ENCODE results near the gene ZIC1. TPM values are rescaled to one million over a fixed set of nuclear protein-coding genes. Genes with fewer than 3 reads are reported as not detected.
A peak's percentile ranks its signal among the peaks of the same experiment; 100 is the strongest.

ZIC1 gene
- total RNA-seq, 1 experiment from 2014 or later = 0.36 TPM

GRCh38 chr3:147411815-147412241 is 2.7 kb downstream of the ZIC1 start:
- in situ Hi-C loops (cut with HindIII; ENCODE audit: low pct_unique_long_range_greater_than_20kb, low sequenced_read_pairs) (no loop called here), intact Hi-C loops (cut with micrococcal nuclease; ENCODE audit: unreplicated experiment) (no loop called here)
- Histone ChIP-seq H3K9me3 (ENCODE audit: control insufficient read depth, insufficient read depth, low read depth, low read length) (no peaks in the 10 kb centered on the region), H3K36me3 (ENCODE audit: control insufficient read depth, insufficient read depth, low read length) (no peaks in the 10 kb centered on the region), H3K27ac (ENCODE audit: low read length) (no peak overlapping the region), H3K27me3 (ENCODE audit: control insufficient read depth, insufficient read depth, low read length) (no peaks in the 10 kb centered on the region; the same call in none of the 2 replicates), H3K4me3 (ENCODE audit: low read depth in 2 of 2, low read length in 2 of 2) (no peak overlapping the region), H3K4me1 (ENCODE audit: control insufficient read depth, insufficient read depth, low read length) (no peaks in the 10 kb centered on the region)
- ChIA-PET POLR2A (interaction anchor here (0.7 kb wide), 1 partner anchor 113 kb away, joined by 7 read pairs; no protein-coding TSS in a partner anchor), CTCF (interaction anchor here (0.6 kb wide), 1 partner anchor 33 kb away, joined by 4 read pairs; no protein-coding TSS in a partner anchor)
- DNase-seq (ENCODE audit: low read depth, low spot score) (no peak), ATAC-seq (no peak)
- TF ChIP-seq, protein P1, sequence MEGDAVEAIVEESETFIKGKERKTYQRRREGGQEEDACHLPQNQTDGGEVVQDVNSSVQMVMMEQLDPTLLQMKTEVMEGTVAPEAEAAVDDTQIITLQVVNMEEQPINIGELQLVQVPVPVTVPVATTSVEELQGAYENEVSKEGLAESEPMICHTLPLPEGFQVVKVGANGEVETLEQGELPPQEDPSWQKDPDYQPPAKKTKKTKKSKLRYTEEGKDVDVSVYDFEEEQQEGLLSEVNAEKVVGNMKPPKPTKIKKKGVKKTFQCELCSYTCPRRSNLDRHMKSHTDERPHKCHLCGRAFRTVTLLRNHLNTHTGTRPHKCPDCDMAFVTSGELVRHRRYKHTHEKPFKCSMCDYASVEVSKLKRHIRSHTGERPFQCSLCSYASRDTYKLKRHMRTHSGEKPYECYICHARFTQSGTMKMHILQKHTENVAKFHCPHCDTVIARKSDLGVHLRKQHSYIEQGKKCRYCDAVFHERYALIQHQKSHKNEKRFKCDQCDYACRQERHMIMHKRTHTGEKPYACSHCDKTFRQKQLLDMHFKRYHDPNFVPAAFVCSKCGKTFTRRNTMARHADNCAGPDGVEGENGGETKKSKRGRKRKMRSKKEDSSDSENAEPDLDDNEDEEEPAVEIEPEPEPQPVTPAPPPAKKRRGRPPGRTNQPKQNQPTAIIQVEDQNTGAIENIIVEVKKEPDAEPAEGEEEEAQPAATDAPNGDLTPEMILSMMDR (IDR thresholded peaks at IDR 0.05) = no peak
- TF ChIP-seq POLR2AphosphoS5 (IDR thresholded peaks at IDR 0.05; ENCODE audit: low read depth, low read length) (no peak), TCF7L2 (IDR thresholded peaks at IDR 0.05; ENCODE audit: low read depth, low read length) (no peak), REST (IDR thresholded peaks at IDR 0.05; ENCODE audit: insufficient read depth in 1 of 2, low read depth in 2 of 2, low read length in 1 of 2) (no peak), SIN3A (IDR thresholded peaks at IDR 0.05; ENCODE audit: borderline replicate concordance, insufficient read depth, low read depth, low read length) (no peak)
- BruUV-seq (replicated peaks) = no TSS peak

DNA sequence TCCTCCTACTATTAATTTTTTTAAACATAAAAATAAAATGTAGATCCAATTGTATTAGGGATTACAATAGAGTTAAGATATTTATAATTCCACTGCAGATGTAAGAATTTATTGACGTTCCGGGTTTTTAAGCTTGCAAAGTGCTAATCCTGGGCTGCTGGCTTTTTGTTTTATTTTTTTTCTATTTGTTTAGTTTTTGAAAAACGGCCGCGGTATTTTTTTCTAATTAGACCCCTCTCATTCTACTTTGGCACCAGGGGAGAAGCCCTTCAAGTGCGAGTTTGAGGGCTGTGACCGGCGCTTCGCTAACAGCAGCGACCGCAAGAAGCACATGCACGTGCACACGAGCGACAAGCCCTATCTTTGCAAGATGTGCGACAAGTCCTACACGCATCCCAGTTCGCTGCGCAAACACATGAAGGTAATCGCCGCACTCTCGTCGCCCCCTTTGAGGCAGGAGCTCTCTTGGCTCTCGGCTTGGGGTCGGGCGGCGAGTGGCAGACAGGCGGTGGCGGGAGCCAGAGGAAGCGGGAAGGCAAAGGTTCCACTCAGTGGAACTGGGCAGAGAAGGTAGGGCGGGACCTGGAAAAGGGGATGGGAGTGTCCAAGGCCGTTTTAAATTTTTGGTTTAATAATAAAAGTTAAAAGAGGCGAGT is 3.2 kb downstream of the ZIC1 start:
- ChIA-PET POLR2A (no interaction called here), CTCF (interaction anchor here (0.6 kb wide), 1 partner anchor 33 kb away, joined by 4 read pairs; no protein-coding TSS in a partner anchor)
- in situ Hi-C loops (cut with HindIII; ENCODE audit: low pct_unique_long_range_greater_than_20kb, low sequenced_read_pairs) = no loop called here
- Histone ChIP-seq H3K27ac (ENCODE audit: low read length) (no peak overlapping the region), H3K27me3 (ENCODE audit: control insufficient read depth, insufficient read depth, low read length) (no peaks in the 10 kb centered on the region; the same call in none of the 2 replicates), H3K36me3 (ENCODE audit: control insufficient read depth, insufficient read depth, low read length) (no peaks in the 10 kb centered on the region), H3K9me3 (ENCODE audit: control insufficient read depth, insufficient read depth, low read depth, low read length) (no peaks in the 10 kb centered on the region), H3K4me3 (ENCODE audit: low read depth in 2 of 2, low read length in 2 of 2) (no peak overlapping the region; a peak in 1 of 4 replicates), H3K4me1 (ENCODE audit: control insufficient read depth, insufficient read depth, low read length) (no peaks in the 10 kb centered on the region)
- no peak for TF ChIP-seq REST (IDR thresholded peaks at IDR 0.05; ENCODE audit: insufficient read depth in 1 of 2, low read depth in 2 of 2, low read length in 1 of 2)
- TF ChIP-seq SIN3A (IDR thresholded peaks at IDR 0.05; ENCODE audit: borderline replicate concordance, insufficient read depth, low read depth, low read length) = no peak
- no peak for TF ChIP-seq POLR2AphosphoS5 (IDR thresholded peaks at IDR 0.05; ENCODE audit: low read depth, low read length)
- TF ChIP-seq TCF7L2 (IDR thresholded peaks at IDR 0.05; ENCODE audit: low read depth, low read length) = no peak
- TF ChIP-seq, protein P1 (IDR thresholded peaks at IDR 0.05) = no peak
- no peak for DNase-seq (ENCODE audit: low read depth, low spot score)
- ATAC-seq = peak; percentile 50
- intact Hi-C loops (cut with micrococcal nuclease; ENCODE audit: unreplicated experiment) = no loop called here
- BruUV-seq (replicated peaks) = no TSS peak
